ENCODE measurements around the gene CCN6.

The CCN6 gene

GRCh38 chr6:112054001-112054400 lies at the start of gene CCN6:
Gene CCN6 (plus strand): TSS chr6:112054104. CDS start chr6:112054358, 254 bp downstream.
- no peak for DNase-seq

- DNase-seq: no peak
These were observed 49.5 kb upstream of the CCN6 start for GRCh38 chr6:112004201-112005012.

GRCh38 chr6:112005013-112005371 lies 48.9 kb upstream of the CCN6 start:
- no peak for DNase-seq

GRCh38 chr6:112007254-112007653 lies 46.6 kb upstream of the CCN6 start:
- DNase-seq: no peak

GRCh38 chr6:112007805-112008204 lies 46.1 kb upstream of the CCN6 start:
- peak; percentile 9 to 85 for DNase-seq

- DNase-seq: no peak
These were observed 45.4 kb upstream of the CCN6 start for GRCh38 chr6:112008482-112008881.

- no peak for DNase-seq
These were observed 43.6 kb upstream of the CCN6 start for GRCh38 chr6:112010328-112010727.

GRCh38 chr6:112013051-112013450 lies 40.9 kb upstream of the CCN6 start:
- no peak for DNase-seq

- no peak for DNase-seq
These were observed 39.4 kb upstream of the CCN6 start for GRCh38 chr6:112014483-112014882.

GRCh38 chr6:112015725-112016124 lies 38.2 kb upstream of the CCN6 start:
- no peak for DNase-seq

GRCh38 chr6:112016320-112016719 lies 37.6 kb upstream of the CCN6 start:
- DNase-seq: no peak

- no peak for DNase-seq
These were observed 36.7 kb upstream of the CCN6 start for GRCh38 chr6:112017169-112017568.

GRCh38 chr6:112017760-112018537 lies 36.0 kb upstream of the CCN6 start:
- no peak for DNase-seq

GRCh38 chr6:112018619-112019416 lies 35.1 kb upstream of the CCN6 start:
- no peak for DNase-seq

- no peak for DNase-seq
These were observed 34.3 kb upstream of the CCN6 start for GRCh38 chr6:112019589-112019988.

- no peak for DNase-seq
These were observed 32.1 kb upstream of the CCN6 start for GRCh38 chr6:112021691-112022310.

GRCh38 chr6:112022749-112023148 lies 31.2 kb upstream of the CCN6 start:
- DNase-seq: no peak

GRCh38 chr6:112024464-112024863 lies 29.4 kb upstream of the CCN6 start:
- no peak for DNase-seq

GRCh38 chr6:112026933-112027332 lies 27.0 kb upstream of the CCN6 start:
- no peak for DNase-seq

- DNase-seq: peak in 1 of 2 donors; percentile 48
These were observed 25.8 kb upstream of the CCN6 start for GRCh38 chr6:112027942-112028674.

GRCh38 chr6:112029045-112029822 lies 24.7 kb upstream of the CCN6 start:
- peak in 1 of 2 donors; percentile 34 for DNase-seq

All from bone marrow (tissue), 2 donors.